ENCODE data around the gene PIK3C2B.

- TF ChIP-seq SUZ12 (IDR thresholded peaks at IDR 0.05) (no peak), NFRKB (IDR thresholded peaks at IDR 0.05) (no peak), FOXA1 (IDR thresholded peaks at IDR 0.05) (no peak), FOXM1 (IDR thresholded peaks at IDR 0.05; ENCODE audit: borderline replicate concordance) (no peak), TARDBP (IDR thresholded peaks at IDR 0.05) (no peak), BHLHE40 (IDR thresholded peaks at IDR 0.05; ENCODE audit: borderline replicate concordance) (no peak), LEF1 (IDR thresholded peaks at IDR 0.05; ENCODE audit: borderline replicate concordance) (no peak), SP1 (IDR thresholded peaks at IDR 0.05) (no peak), ZNF384 (IDR thresholded peaks at IDR 0.05) (no peak), PKNOX1 (IDR thresholded peaks at IDR 0.05) (no peak)
Observed at GRCh38 chr1:204491655-204492054, 3.0 kb downstream of the PIK3C2B start.
